ENCODE data around the gene BSND.

GRCh38 chr1:55046871-55047270 lies 48.1 kb downstream of the BSND start:
- TF ChIP-seq STAT5A (IDR thresholded peaks at IDR 0.05; ENCODE audit: borderline replicate concordance, low read length) (no peak), TARDBP (IDR thresholded peaks at IDR 0.05) (no peak), SOX6 (IDR thresholded peaks at IDR 0.05) (no peak), CTCF (IDR thresholded peaks at IDR 0.05 in 2 of 3, conservative IDR thresholded peaks at IDR 0.05 in 1 of 3; ENCODE audit: insufficient read depth in 2 of 3, low read depth in 1 of 3, low read length in 3 of 3) (no peak), HDAC6 (IDR thresholded peaks at IDR 0.05; ENCODE audit: low read depth, low read length) (no peak), EGR1 (conservative IDR thresholded peaks at IDR 0.05) (no peak), TCF3 (CRISPR knock-in tag; IDR thresholded peaks at IDR 0.05) (no peak)
